Breast epithelium (tissue), 4 donors: ENCODE results near the gene ELAVL1. TPM values are rescaled to one million over a fixed set of nuclear protein-coding genes. Genes with fewer than 3 reads are reported as not detected.

Experiments
- DNase-seq, 2 donors: peaks; one replicate each; pipeline ENCODE4 v3.0.0-alpha.2; 2019; ENCODE audit warnings: low spot score in 2 of 2
- H3K27ac ChIP-seq, 2 donors: fragments of 200-600 bp; sonication (generic) in 1 of 2; one replicate each; pipeline ENCODE4 v1.5.1; 2016 to 2019; ENCODE audit warnings: mild to moderate bottlenecking in 1 of 2
- H3K27me3 ChIP-seq, 2 donors: fragments of 200-600 bp; sonication (generic) in 1 of 2; one replicate each; pipeline versions ENCODE4 v1.5.1 to v1.6.0; 2017 to 2019; ENCODE audit warnings: control low read depth in 1 of 2, mild to moderate bottlenecking in 1 of 2
- H3K36me3 ChIP-seq: fragments of 200-600 bp; one replicate; pipeline ENCODE4 v1.5.1; 2019
- H3K4me1 ChIP-seq, 2 donors: fragments of 200-600 bp; sonication (generic); one replicate each; pipeline ENCODE4 v1.5.1; 2016 to 2019; ENCODE audit warnings: control low read depth in 1 of 2
- H3K4me3 ChIP-seq, 3 donors: fragments of 200-600 bp; sonication (generic); 1 replicate in 2 of 3; 2 replicates in 1 of 3; pipeline ENCODE4 v1.5.1; 2016 to 2019; ENCODE audit warnings: mild to moderate bottlenecking in 3 of 3, moderate library complexity in 2 of 3
- H3K9me3 ChIP-seq, 2 donors: fragments of 200-600 bp; sonication (generic) in 1 of 2; one replicate each; pipeline ENCODE4 v1.5.1; 2016 to 2019; ENCODE audit warnings: control low read depth in 1 of 2
- POLR2A ChIP-seq: fragments of 450-650 bp; IDR thresholded peaks from one replicate; pipeline ENCODE4 v1.6.1; 2016; ENCODE audit warnings: antibody characterized with exemption, mild to moderate bottlenecking, moderate library complexity
- POLR2AphosphoS5 ChIP-seq, 3 donors: sonication (generic); formaldehyde crosslinking; IDR thresholded peaks; one replicate each; pipeline ENCODE4 v1.6.1; 2017; ENCODE audit warnings: antibody characterized with exemption in 3 of 3
- intact Hi-C: fragments of 100-400 bp; cut with DNase I; formaldehyde crosslinking; loops from one replicate; pipeline ENCODE4 v1.15.1; 2023; ENCODE audit warnings: low total_unique reads
- total RNA-seq, 3 donors: library from RNA; depleted of rRNA; stranded (reverse); fragments of >200 nt; gene quantifications; one replicate each; pipeline ENCODE4 v1.1.0, GENCODE V29; 2016
- TF ChIP-seq, protein P1 (sequence below), 3 donors: fragments of 450-650 bp; IDR thresholded peaks; one replicate each; pipeline ENCODE4 v1.5.1; 2016 to 2017; ENCODE audit warnings: antibody characterized with exemption in 3 of 3, mild to moderate bottlenecking in 3 of 3, moderate library complexity in 3 of 3

The ELAVL1 gene
- total RNA-seq, 3 donors from 2014 or later = 28.6 to 30.8 (median 29.7) TPM

- Histone ChIP-seq H3K4me1 (no peaks in the 10 kb centered on the region), H3K27ac (no peak overlapping the region), H3K9me3 (no peaks in the 10 kb centered on the region), H3K4me3 (no peak overlapping the region), H3K36me3 (peaks cover 6% of the 10 kb centered on the region), H3K27me3 (no peaks in the 10 kb centered on the region)
- no peak for DNase-seq
- intact Hi-C loops = no loop called here
- TF ChIP-seq POLR2AphosphoS5 (IDR thresholded peaks at IDR 0.05) (no peak), POLR2A (no peak)
- TF ChIP-seq, protein P1, sequence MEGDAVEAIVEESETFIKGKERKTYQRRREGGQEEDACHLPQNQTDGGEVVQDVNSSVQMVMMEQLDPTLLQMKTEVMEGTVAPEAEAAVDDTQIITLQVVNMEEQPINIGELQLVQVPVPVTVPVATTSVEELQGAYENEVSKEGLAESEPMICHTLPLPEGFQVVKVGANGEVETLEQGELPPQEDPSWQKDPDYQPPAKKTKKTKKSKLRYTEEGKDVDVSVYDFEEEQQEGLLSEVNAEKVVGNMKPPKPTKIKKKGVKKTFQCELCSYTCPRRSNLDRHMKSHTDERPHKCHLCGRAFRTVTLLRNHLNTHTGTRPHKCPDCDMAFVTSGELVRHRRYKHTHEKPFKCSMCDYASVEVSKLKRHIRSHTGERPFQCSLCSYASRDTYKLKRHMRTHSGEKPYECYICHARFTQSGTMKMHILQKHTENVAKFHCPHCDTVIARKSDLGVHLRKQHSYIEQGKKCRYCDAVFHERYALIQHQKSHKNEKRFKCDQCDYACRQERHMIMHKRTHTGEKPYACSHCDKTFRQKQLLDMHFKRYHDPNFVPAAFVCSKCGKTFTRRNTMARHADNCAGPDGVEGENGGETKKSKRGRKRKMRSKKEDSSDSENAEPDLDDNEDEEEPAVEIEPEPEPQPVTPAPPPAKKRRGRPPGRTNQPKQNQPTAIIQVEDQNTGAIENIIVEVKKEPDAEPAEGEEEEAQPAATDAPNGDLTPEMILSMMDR (IDR thresholded peaks at IDR 0.05) = no peak
These were observed 25.3 kb downstream of the ELAVL1 start for GRCh38 chr19:7980168-7980567.

GRCh38 chr19:7979559-7979958, 25.9 kb downstream of the ELAVL1 start:
- no peak overlapping the region for H3K27ac ChIP-seq
- H3K27me3 ChIP-seq = no peaks in the 10 kb centered on the region
- H3K9me3 ChIP-seq = no peaks in the 10 kb centered on the region
- no peaks in the 10 kb centered on the region for H3K4me1 ChIP-seq
- no peak for DNase-seq
- H3K4me3 ChIP-seq = no peak overlapping the region
- intact Hi-C loops = no loop called here
- TF ChIP-seq POLR2AphosphoS5 (IDR thresholded peaks at IDR 0.05) (no peak), POLR2A (no peak)
- TF ChIP-seq, protein P1 (IDR thresholded peaks at IDR 0.05) = no peak
- H3K36me3 ChIP-seq = peaks cover 6% of the 10 kb centered on the region

- Histone ChIP-seq H3K9me3 (no peaks in the 10 kb centered on the region), H3K36me3 (peaks cover 6% of the 10 kb centered on the region), H3K4me3 (no peak overlapping the region), H3K27me3 (no peaks in the 10 kb centered on the region), H3K27ac (no peak overlapping the region), H3K4me1 (no peaks in the 10 kb centered on the region)
- TF ChIP-seq, protein P1 (IDR thresholded peaks at IDR 0.05) = no peak
- TF ChIP-seq POLR2AphosphoS5 (IDR thresholded peaks at IDR 0.05) (no peak), POLR2A (no peak)
- intact Hi-C loops = no loop called here
- no peak for DNase-seq
These were observed 26.4 kb downstream of the ELAVL1 start for GRCh38 chr19:7979011-7979410.

- Histone ChIP-seq H3K9me3 (no peaks in the 10 kb centered on the region), H3K36me3 (peaks cover 6% of the 10 kb centered on the region), H3K27me3 (no peaks in the 10 kb centered on the region), H3K4me3 (no peak overlapping the region), H3K4me1 (no peaks in the 10 kb centered on the region), H3K27ac (no peak overlapping the region)
- no peak for TF ChIP-seq POLR2A
- TF ChIP-seq, protein P1 (IDR thresholded peaks at IDR 0.05) = no peak
- no peak for TF ChIP-seq POLR2AphosphoS5 (IDR thresholded peaks at IDR 0.05)
- DNase-seq = no peak
- intact Hi-C loops = no loop called here
These were observed 27.1 kb downstream of the ELAVL1 start for GRCh38 chr19:7978179-7978825.

DNA sequence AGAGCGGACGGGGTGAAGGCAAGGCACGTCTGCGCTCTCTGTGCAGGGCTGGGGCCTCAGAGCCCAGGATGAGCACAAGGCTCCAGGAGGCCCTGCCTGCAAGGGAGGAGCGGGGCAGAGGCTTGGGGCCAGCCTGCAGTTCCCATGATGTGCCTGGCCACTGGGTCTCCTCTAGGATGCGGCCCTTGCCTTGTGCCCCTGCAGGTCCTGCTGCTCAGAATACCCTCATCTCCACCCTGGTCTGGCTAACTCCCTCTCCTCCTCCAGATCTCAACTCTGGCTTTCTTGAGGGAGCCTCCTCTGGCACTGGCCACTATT, 27.8 kb downstream of the ELAVL1 start:
- DNase-seq = no peak
- H3K27me3 ChIP-seq = no peaks in the 10 kb centered on the region
- H3K9me3 ChIP-seq = no peaks in the 10 kb centered on the region
- H3K4me1 ChIP-seq = no peaks in the 10 kb centered on the region
- no peak for TF ChIP-seq POLR2AphosphoS5 (IDR thresholded peaks at IDR 0.05)
- no peak for TF ChIP-seq POLR2A
- TF ChIP-seq, protein P1 (IDR thresholded peaks at IDR 0.05) = no peak
- intact Hi-C loops = no loop called here
- peaks cover 6% of the 10 kb centered on the region for H3K36me3 ChIP-seq
- no peak overlapping the region for H3K27ac ChIP-seq
- no peak overlapping the region for H3K4me3 ChIP-seq
